Omental fat pad (tissue), 4 donors: ENCODE data around the gene XIRP2. TPM values are rescaled to one million over a fixed set of nuclear protein-coding genes. Genes with fewer than 3 reads are reported as not detected.

Source experiments
- ATAC-seq: fragments of 150-250 bp; one replicate; pipeline ENCODE4 v1.9.1; 2016; ENCODE audit warnings: mild to moderate bottlenecking, moderate library complexity; ENCODE audit not compliant: low FRiP score
- DNase-seq: peaks from one replicate; pipeline ENCODE4 v3.0.0-alpha.2; 2019; ENCODE audit warnings: low spot score
- total RNA-seq, 4 donors: library from RNA; depleted of rRNA; stranded (reverse); fragments of >200 nt; gene quantifications; one replicate each; pipeline ENCODE4 v1.1.0, GENCODE V29; 2016
- TF ChIP-seq, protein P1 (sequence below), 3 donors: fragments of 450-650 bp; IDR thresholded peaks; one replicate each; pipeline ENCODE4 v1.5.1; 2016 to 2017; ENCODE audit warnings: antibody characterized with exemption in 3 of 3, mild to moderate bottlenecking in 3 of 3, moderate library complexity in 2 of 3

XIRP2 gene
- total RNA-seq, 4 donors from 2014 or later = not detected

GRCh38 chr2:167136879-167137596 lies 248.8 kb downstream of the XIRP2 start:
- ATAC-seq (no peak), DNase-seq (no peak)
- TF ChIP-seq, protein P1, sequence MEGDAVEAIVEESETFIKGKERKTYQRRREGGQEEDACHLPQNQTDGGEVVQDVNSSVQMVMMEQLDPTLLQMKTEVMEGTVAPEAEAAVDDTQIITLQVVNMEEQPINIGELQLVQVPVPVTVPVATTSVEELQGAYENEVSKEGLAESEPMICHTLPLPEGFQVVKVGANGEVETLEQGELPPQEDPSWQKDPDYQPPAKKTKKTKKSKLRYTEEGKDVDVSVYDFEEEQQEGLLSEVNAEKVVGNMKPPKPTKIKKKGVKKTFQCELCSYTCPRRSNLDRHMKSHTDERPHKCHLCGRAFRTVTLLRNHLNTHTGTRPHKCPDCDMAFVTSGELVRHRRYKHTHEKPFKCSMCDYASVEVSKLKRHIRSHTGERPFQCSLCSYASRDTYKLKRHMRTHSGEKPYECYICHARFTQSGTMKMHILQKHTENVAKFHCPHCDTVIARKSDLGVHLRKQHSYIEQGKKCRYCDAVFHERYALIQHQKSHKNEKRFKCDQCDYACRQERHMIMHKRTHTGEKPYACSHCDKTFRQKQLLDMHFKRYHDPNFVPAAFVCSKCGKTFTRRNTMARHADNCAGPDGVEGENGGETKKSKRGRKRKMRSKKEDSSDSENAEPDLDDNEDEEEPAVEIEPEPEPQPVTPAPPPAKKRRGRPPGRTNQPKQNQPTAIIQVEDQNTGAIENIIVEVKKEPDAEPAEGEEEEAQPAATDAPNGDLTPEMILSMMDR (IDR thresholded peaks at IDR 0.05) = no peak

GRCh38 chr2:167140330-167140729 lies 252.1 kb downstream of the XIRP2 start:
- DNase-seq = no peak
- TF ChIP-seq, protein P1 (IDR thresholded peaks at IDR 0.05) = no peak
- no peak for ATAC-seq

- ATAC-seq (peak; percentile 83), DNase-seq (no peak)
- TF ChIP-seq, protein P1 (IDR thresholded peaks at IDR 0.05) = no peak
Observed at GRCh38 chr2:167140767-167141166, 252.5 kb downstream of the XIRP2 start.

DNA sequence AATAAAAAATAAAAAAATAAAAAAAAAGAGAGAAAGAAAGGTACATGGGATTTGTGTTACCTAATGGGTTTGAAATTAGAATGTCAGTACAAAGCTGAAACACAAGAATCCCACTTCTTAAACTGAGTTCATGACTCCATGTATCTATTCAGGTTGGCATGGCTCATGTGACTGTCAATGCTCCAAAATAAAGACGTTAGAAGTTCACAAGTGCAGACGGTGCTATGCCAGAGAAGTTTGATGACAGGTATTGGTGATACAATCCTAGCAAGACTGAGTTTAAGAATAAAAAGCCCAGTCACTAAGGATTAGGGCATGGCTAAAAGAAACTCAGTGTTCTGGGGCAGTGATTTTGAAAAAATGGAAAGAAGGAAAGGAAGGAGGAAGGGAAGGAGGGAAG lies 254.3 kb downstream of the XIRP2 start:
- ATAC-seq (no peak), DNase-seq (no peak)
- TF ChIP-seq, protein P1 (IDR thresholded peaks at IDR 0.05) = no peak

- ATAC-seq (no peak), DNase-seq (no peak)
- TF ChIP-seq, protein P1 (IDR thresholded peaks at IDR 0.05) = no peak
Observed at GRCh38 chr2:167144179-167144898, 256.1 kb downstream of the XIRP2 start.

DNA sequence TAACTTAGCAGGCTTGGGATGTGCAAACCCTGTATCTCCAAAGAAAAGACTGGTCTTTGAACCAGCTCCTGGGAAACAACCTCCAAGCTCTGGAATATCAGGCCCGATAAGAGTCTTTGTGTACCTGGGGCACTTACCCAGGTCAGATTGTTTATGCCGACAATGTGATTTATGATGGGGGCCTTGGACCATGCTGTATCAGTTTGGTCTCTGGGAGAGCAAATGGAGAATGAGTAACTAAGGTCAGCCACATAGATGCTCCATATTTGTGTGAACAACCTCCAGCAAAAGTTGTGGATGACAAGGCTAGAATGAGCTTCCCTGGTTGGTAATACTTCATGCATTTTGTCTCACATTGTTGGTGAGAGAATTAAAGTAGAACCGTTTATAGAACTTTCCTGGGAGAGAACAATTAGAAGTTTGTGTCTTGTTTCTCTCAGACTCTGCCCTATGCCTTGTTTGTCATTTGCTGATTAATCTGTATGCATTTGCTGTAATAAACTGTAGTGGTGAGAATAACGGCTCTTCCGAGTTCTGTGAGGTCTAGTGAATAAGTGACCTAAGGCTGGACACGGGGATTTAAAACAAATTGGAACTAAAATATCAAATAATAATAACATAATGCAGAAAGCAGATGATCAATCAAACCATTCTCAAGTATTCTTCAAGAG lies 259.1 kb downstream of the XIRP2 start:
- ATAC-seq (no peak), DNase-seq (no peak)
- TF ChIP-seq, protein P1 (IDR thresholded peaks at IDR 0.05) = no peak
